GM12873 (cell line): ENCODE measurements around the gene ST6GALNAC3.

ENCODE experiments used
- CTCF ChIP-seq: IDR thresholded peaks from 2 replicates; pipeline ENCODE4 v1.5.1; 2012; ENCODE audit warnings: low read depth, mild to moderate bottlenecking, moderate library complexity, low read length, control low read depth; ENCODE audit not compliant: insufficient read depth; ENCODE audit errors: missing control alignments

Gene ST6GALNAC3

GRCh38 chr1:76259270-76259669 is 184.7 kb downstream of the ST6GALNAC3 start:
- TF ChIP-seq CTCF = no peak

- TF ChIP-seq CTCF = no peak
Measured at GRCh38 chr1:76260279-76260678, 185.7 kb downstream of the ST6GALNAC3 start.

- TF ChIP-seq CTCF = no peak
Measured at GRCh38 chr1:76262601-76263000, 188.1 kb downstream of the ST6GALNAC3 start.

GRCh38 chr1:76264642-76265041 is 190.1 kb downstream of the ST6GALNAC3 start:
- no peak for TF ChIP-seq CTCF

- TF ChIP-seq CTCF = no peak
Measured at GRCh38 chr1:76266762-76267161, 192.2 kb downstream of the ST6GALNAC3 start.

- TF ChIP-seq CTCF = no peak
Measured at GRCh38 chr1:76267631-76268030, 193.1 kb downstream of the ST6GALNAC3 start.

GRCh38 chr1:76268341-76268740 is 193.8 kb downstream of the ST6GALNAC3 start:
- TF ChIP-seq CTCF = no peak
